SK-N-DZ (cell line): ENCODE data around the gene GOLGA8R. TPM values are rescaled to one million over a fixed set of nuclear protein-coding genes. Genes with fewer than 3 reads are reported as not detected.
"Not testable (repeated sequence)": the region's sequence is repeated elsewhere in the genome, so short reads cannot be mapped to it uniquely, and the experiment has no call there.

Source experiments
- DNase-seq: peaks from one replicate; pipeline ENCODE4 v3.0.0-alpha.2; 2015; ENCODE audit warnings: low spot score
- polyA plus RNA-seq, 2 experiments: library from polyadenylated mRNA; depleted of rRNA; stranded (reverse); fragments of >200 nt; gene quantifications; 2 replicates each; pipeline ENCODE4 v1.2.3, GENCODE V29; 2014

Gene GOLGA8R, protein sequence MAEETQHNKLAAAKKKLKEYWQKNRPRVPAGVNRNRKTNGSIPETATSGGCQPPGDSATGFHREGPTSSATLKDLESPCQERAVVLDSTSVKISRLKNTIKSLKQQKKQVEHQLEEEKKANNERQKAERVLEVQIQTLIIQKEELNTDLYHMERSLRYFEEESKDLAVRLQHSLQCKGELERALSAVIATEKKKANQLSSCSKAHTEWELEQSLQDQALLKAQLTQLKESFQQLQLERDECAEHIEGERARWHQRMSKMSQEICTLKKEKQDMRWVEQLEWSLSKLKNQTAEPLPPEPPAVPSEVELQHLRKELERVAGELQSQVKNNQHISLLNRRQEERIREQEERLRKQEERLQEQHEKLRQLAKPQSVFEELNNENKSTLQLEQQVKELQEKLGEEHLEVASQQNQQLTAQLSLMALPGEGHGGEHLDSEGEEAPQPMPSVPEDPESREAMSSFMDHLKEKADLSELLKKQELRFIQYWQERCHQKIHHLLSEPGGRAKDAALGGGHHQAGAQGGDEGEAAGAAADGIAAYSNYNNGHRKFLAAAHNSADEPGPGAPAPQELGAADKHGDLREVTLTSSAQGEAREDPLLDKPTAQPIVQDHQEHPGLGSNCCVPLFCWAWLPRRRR
- not detected in 2 replicates for polyA plus RNA-seq (2014; cell fraction: cytosol; rRNA removed)
- polyA plus RNA-seq (2014; cell fraction: nucleus; rRNA removed) = not detected in 2 replicates

DNA sequence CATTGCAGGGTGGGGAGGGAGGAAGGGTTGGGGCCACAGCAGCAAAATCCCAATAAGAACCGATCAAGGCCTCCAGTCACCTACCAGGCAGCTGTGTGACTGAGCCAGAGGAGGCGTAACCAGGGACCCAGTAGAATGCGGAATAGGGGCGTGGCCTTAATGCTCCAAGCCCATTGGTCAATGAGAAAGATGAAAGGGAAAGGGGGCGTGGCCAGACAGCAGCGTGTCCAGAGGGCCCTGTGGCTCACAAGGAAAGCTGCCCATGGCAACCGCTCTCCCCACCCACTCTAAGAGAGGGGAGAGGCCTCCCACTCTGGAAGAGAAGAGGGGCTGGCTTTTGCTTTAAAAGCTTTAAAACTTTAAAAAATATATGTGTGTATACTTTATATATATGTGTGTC, at the start of gene GOLGA8R:
GOLGA8R (minus strand) TSS at position 101 of the 400 bp plus-strand sequence; CDS start at position 3, 98 bp downstream.
- not testable (repeated sequence) for DNase-seq

DNA sequence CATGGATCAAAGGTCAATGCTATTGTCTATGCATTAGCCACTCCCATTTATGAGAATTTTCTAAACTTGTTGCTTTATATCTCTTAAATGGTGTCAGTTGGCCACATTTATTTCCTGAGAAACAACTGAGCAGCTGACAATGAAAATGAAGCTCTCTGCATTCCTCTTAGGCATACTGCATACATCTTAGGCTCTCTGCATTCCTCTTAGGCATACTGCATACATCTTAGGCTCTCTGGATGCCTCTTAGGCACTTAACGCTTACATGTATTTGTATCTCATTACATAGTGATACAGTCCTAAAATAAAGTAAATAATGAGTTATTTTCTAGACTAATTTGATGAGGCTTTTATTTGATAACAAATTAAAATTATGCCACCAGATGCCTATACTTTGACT, 49.8 kb upstream of the GOLGA8R start:
- DNase-seq = not testable (repeated sequence)

DNA sequence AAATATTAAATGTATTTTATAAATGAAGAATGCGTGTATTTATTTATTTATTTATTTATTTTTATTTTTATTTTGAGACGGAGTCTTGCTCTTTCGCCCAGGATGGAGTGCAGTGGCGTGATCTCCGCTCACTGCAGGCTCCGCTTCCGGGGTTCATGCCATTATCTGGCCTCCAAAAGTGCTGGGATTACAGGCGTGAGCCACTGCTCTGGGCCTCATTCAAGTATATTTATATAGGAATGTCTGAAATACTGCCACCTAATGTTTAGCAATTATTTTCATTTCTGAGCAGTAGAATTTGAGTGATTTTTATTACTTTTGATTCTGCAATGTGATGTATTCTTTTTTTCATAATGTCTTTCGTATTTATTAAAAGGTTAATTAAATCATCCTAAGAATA, 48.1 kb upstream of the GOLGA8R start:
- DNase-seq = not testable (repeated sequence)

DNA sequence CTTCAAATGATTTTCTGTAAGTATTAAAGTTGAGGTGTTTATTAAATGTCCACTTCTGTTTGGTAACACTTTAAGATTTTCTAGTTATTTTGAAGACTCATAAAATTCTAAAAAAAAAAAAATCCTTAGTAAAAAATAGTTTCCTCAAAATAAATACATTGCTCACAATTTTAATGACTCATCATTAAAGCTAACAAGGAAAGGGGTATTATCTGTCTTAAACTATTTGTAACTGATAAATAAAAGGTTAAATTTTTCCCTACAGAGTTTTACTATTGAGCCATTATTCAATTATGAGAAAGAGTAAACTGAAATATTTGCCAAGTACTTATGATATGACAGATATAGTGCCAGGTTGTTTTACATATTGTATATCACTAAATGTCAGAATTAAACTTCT, 38.6 kb upstream of the GOLGA8R start:
- not testable (repeated sequence) for DNase-seq

DNA sequence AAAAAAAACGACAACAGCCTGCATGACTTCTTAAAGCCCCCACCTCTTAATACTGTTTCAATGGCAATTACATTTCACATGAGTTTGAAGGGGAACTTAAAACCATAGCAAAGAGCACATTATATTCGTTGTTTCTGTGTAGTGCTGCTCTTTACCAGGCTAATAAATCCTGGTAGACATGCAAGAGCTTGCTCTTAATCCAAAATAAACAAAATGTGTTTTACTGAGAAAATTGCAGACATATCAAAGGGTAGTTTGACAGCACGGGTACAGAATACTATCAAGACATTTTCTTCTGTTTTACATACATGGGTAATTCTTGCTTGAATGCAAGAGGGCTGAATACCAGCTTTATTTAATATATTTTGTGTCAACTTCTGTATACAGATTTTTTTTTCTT, 24.3 kb upstream of the GOLGA8R start:
- DNase-seq = not testable (repeated sequence)

DNA sequence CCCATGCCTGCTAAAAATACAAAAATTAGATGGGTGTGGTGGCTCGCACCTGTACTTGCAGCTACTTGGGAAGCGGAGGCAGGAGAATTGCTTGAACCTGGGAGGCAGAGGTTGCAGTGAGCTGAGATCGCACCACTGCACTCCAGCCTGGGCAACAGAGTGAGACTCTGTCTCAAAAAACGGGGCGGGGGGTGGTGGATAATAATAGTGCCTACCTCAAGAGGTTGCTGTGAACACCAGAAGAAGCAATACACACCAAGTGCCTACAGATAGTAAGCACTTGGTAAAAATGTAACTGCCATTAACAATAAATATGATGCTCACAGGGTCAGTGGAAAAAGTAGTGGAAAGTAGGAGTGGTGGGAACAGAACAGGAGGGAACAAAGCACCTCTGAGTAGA, 21.8 kb upstream of the GOLGA8R start:
- not testable (repeated sequence) for DNase-seq

DNA sequence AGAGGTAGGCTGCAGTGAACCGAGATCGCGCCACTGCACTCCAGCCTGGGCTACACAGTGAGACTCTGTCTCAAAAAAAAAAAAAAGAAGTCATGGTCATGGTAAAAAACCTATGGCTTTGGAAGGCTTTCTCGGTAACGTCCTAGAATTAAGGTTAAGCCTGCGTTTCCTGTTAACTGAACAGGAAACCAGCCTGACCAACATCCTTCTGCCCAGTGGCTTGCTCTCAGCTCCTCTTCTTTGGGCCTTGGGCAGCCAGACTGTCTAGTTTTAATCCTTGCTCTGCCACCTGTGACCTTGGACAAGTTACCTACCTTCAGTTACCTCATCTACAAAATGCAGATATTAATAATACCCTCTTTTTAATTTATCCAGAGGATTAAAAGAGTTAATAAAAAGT, 6.7 kb upstream of the GOLGA8R start:
- not testable (repeated sequence) for DNase-seq

DNA sequence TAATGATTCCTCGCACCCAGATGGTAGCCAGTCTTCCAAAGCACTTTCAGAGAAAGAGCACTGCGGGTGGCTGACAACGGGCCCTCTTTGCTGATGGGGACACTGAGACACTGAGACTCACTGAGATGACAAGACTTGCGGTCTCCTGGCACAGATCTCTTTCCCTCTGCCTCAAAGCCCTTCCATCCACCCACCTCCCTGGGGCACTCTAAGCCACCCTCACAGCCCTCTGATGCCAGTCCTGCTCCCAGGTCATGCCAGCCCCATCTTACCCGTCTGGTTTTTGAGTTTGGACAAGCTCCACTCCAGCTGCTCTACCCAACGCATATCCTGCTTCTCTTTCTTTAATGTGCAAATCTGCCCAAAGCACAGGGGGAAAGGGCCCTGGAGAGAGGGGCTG, 6.4 kb downstream of the GOLGA8R start:
- not testable (repeated sequence) for DNase-seq

DNA sequence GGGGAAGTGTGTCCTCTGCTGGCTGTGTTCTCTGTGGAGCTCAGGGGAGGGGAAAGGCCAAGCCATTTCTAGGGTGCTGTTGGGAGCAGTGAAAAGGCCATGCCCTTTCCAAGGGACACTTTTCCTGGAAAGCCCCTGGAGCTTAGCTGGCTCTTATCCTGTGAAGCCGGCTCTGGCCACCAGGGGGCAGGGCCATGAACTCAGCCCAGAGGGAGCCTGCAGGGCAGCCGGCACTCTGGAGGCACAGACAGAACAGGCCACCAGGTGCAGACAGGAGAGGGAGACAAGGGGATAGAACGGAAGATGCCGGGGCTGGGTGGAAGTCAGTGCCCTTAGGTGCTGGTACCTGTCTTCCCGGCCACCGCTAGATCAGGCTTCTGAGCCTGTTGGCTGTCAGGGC, 15.1 kb downstream of the GOLGA8R start:
- not testable (repeated sequence) for DNase-seq

DNA sequence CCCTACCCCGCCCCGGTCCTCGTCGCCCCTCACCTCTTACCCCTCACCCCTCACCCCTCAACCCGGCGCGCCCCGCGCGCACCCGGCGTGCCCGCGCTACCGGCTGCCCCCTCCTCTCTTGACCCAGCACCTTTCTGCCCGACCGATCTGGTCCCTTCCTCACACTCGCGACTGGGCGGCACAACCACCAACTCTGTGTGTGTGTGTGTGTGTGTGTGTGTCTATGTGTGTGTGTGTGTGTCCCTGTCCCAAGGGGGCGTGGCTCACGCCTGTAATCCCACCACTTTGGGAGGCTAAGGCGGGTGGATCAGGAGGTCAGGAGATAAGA, 20.4 kb downstream of the GOLGA8R start:
- DNase-seq = not testable (repeated sequence)

DNA sequence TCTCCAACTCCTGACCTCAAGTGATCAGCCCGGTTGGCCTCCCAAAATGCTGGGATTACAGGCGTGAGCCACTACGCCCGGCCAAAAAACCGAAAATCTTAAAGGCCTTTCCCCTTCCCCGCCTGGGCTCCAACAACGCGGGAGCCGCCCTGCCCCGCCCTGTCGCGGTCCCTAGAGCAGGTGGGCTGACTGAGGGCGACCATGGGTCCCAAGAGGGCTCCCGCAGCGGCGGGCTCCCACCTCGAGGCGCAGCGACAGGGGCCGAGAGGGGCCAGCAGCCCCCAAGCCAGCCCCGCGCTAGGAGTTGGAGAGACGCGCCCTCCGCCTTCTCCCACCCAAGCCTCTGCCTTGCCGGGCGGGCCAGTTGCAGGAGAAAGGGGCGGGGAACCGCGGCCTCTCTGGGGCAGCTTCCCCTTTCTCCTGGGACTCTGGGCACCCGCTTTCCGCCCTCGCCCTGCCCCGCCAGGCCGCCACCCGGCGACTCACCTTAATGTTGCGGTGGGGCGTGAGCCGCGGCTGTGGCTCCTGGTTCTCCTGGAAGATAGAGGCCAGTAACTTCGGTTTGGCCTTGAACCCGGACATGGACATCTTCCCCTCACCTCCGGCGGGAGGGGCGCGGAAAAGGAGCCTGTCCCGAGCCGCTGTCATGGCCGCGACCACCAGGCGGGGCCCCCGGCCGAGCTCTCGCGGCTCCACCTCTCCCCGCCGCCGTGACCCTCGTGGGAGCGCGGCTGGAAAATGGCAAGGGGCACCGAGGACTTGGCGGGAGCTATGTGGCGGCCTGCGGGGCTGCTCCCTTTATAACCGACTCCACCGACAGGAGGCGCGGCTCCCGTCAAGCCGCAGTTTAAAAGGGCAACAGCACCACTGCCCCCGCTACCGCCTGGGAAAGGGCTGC, 21.0 kb downstream of the GOLGA8R start, which contains the start of gene CHRFAM7A:
CHRFAM7A (minus strand) TSS at position 775 of the 898 bp plus-strand sequence. CDS start 10,189 bp downstream, outside the sequence.
- DNase-seq = not testable (repeated sequence)

DNA sequence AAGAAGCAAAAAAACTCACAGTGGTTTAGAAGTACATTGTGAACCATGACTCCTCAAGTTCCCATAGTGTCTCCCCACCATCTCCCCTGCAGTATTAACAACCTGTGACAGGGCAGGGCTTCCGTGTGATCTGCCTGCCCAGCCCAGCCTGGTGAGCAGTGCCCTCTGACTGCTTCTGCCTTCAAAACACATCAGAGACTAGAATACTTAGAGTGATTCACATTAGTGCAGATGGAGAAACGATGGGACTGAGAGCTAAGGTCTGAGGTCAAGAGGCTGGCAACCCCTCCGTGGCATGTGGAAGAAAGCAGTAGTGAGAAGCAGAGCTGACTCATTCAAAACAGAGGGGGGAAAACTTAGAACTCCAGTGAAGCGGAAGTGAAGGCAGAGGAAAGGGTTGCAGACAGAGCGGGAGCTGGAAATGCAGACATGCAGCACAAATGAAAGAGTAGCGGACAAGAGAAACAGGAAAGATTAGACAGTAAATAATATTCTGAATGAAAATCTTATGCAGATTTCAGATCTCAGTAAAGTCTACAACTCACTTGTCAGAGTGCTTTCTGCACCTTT, 27.7 kb downstream of the GOLGA8R start:
- not testable (repeated sequence) for DNase-seq

DNA sequence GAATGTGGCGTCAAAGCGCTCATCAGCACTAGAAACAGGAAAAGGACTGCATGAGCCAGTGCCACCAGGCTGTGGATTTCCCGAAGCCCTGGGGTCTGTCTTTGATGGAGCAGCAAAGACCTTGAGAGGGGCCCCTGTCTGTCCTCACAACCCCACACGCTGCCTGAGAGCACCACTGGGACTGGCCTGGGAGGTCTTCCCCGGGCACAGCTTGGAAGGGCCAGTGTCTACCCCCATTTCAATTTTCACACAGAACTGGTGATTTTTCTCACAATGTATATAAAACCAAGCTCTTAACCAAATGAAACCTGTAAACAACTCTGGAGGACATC, 37.0 kb downstream of the GOLGA8R start:
- DNase-seq = not testable (repeated sequence)

DNA sequence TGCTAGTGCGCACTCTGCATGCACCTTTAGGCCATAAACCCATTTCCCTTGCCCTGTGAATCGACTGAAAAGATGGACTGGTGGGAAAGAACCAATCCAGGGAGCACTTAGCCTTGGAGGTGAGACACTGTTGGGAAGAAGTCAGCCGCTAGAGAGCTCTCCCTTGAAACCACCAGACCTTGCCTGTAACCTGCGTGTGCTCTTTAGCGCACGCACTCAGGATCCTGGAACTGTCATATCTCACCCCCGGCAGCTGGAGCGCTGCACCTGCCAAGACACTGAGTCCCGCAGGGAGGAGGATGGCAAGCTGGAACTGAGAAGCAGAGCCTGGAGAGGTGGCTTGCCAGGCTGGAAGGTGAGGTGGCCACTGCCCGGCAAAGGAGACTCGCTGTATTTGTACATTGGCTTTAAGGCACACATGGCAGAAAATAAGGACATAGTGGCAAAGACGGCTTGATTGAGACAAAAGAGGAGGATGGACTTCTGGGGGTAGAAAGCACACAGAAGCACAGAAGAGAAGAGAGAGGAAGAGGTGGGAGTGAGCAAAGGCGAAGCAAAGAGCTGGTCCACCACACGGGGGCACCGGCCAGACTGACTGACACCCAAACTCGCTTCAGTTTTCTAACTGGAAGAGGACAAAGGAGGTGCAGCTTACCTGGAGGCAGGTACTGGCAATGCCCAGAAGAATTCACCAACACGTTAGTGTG, 37.5 kb downstream of the GOLGA8R start:
- DNase-seq = not testable (repeated sequence)

DNA sequence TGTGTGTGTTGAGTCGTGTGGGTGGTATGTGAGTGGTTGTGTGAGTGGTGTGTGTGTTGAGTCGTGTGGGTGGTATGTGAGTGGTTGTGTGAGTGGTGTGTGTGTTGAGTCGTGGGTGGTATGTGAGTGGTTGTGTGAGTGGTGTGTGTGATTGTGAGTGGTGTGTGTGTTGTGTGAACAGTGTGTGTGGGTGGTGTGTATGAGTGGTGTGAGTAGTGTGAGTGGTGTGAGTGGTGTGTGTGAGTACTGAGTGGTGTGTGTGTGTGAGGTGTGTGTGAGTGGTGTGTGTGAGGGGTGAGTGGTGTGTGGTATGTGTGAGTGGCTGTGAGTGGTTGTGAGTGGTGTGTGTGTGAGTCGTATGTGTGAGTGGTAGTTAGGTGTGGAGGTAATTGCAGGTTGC, 38.2 kb downstream of the GOLGA8R start:
- DNase-seq = peak; percentile 7

DNA sequence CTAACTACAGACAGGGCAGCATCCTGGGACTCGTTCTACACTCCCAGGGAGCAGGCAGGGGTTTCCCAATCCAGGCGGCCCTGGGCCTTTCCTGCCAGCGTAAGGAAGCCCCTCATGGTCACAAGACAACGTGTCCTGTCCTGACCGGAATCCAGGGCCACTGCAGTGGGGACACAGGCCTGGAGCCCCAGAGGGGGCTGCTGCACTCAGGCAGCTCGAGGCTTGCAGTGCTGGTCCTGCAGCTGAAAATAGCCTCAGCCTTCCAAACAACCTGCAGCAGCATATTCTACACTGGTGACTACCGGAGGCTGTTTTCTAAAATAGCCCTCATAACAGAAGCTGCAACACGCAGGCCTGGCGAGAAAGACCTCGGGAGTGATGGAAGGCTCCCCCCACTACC, 39.2 kb downstream of the GOLGA8R start:
- DNase-seq = not testable (repeated sequence)

DNA sequence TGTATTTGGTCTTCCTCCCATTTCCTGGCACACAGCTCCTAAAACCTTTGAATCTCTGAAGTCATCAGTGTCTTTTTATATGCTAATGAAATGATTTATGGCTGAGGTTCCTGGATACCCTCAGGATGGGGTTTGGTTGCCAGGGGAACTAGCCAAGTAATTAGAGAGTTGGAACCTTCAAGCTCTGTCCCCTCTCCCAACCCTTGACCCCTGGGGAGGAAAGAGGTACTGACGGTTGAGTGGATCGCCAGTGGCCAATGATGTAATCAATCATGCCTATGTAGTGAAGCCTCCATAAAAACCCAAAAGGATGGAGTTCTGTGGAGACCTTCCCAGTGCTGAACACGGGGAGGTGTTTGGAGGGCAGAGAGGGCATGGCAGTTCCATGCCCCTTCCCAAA, 45.8 kb downstream of the GOLGA8R start:
- not testable (repeated sequence) for DNase-seq

DNA sequence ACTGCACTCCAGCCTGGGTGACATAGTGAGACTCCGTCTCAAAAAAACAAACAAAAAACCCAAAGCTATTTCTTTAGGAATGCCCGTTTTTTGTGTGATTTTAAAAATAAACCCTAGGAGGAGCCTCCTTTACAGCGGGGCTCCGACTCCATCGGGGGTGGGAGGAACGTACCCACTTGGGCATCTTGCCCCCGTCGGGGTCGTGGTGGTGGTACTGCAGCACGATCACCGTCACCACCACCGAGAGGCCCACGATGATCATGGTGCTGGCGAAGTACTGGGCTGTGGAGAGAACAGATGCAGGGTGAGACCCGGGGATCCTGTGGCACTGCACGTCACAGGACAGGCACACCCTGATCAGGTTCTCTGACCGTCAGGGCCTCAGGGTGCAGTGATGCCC, 46.8 kb downstream of the GOLGA8R start:
- not testable (repeated sequence) for DNase-seq

DNA sequence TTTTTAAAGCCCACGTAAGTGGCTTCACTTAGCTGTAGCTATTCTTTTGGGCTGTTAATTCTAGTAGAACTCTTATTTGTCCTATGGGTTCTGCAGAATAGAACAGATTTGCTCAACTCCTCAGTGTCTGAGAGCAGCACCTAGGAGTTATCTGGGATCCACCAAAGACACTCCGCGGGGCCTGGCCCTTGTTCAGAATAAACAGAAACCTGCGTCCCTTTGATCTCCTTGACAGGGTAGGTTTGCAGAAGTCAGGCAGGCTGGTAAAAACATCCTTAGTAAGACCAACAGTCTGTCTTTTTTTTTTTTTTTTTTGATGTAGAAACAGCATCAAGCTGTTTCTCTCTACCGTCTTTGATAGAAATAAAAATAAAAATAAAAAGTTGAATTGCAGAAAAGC, 52.7 kb downstream of the GOLGA8R start:
- not testable (repeated sequence) for DNase-seq

DNA sequence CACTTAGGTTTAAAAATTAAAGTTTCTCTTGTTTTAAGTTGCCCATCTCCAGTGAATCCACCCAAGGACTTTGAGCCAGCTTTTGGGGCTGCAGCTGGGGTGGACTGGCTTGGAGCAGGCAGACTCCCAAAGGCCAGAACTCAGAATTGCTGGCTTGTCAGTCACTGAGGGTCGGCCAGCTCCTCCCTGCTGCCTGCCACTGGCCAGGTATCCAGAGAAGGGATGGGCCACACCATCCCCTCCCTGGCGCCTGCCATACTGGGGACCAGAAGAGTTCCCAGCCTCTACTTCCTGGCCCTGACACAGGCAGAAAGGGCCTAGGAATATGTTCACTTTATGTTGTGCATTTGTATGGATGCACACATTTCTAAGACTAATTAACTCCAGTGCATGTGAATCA, 53.1 kb downstream of the GOLGA8R start:
- not testable (repeated sequence) for DNase-seq

DNA sequence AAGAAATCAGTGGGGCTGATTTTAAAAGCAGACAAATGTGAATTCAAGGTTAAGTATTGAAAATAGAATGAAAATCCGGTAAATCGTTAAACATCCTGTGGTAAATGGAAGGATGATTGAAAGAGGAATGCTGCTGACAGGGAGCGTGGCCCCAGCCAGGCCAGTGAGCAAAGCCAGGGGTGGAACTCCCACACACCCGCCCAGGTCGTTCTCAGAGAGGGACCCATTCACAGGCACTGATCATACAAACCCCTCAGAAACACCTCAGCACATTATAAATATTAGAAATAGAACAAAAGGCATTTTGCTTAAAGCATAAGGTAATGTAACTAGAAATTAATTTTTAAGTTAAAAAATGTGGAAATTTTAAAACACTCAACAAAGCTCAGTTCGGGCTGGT, 59.0 kb downstream of the GOLGA8R start:
- not testable (repeated sequence) for DNase-seq
